HG03066 (cell line): ENCODE measurements around the gene TRPC4AP.

ENCODE experiments used
- ATAC-seq: cut with Tn5 transposase; IDR thresholded peaks from one replicate; pipeline ENCODE4 v1.9.1; 2021; ENCODE audit warnings: low read depth; ENCODE audit not compliant: unreplicated experiment

The TRPC4AP gene

DNA sequence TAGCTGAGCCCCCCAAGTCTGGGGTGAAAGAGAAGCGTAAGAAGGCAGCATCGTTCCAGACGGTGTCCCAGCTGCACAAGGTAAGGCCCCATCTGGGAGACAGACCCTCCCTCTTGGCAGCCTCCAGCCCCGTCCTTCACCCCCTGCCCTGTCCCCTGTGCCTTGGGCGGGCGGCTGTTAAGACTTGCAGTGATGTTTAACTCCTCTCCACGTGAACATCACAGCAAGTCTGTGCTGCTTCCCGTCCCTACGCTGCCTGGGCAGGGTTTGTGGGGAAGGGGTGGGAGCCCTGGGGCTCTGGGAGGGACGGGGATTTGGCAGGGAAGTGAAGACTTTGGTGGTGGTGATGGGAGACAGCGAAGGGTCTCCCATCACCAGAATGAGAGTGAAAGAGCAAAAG lies 102.4 kb downstream of the TRPC4AP start:
- ATAC-seq: no peak

- no peak for ATAC-seq
Observed at GRCh38 chr20:34989670-34990069, 102.9 kb downstream of the TRPC4AP start.

- ATAC-seq: no peak
Observed at GRCh38 chr20:34989118-34989517, 103.5 kb downstream of the TRPC4AP start.

DNA sequence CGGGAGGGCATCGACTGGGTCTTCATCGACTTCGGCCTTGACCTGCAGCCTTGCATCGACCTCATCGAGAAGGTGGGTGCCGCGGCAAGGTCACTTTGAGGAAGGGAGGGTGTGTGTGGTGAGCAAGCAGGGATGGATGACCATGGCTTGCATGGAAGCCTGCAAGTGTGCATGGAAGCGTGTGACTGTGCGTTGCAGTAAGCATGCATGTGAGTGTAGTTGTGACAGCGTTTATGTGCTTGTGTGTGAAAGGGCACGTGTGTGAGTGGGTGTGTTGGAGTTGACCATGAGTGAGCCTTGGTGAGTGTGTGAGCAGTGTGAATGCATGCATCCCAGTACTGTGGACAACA lies 104.4 kb downstream of the TRPC4AP start:
- no peak for ATAC-seq

DNA sequence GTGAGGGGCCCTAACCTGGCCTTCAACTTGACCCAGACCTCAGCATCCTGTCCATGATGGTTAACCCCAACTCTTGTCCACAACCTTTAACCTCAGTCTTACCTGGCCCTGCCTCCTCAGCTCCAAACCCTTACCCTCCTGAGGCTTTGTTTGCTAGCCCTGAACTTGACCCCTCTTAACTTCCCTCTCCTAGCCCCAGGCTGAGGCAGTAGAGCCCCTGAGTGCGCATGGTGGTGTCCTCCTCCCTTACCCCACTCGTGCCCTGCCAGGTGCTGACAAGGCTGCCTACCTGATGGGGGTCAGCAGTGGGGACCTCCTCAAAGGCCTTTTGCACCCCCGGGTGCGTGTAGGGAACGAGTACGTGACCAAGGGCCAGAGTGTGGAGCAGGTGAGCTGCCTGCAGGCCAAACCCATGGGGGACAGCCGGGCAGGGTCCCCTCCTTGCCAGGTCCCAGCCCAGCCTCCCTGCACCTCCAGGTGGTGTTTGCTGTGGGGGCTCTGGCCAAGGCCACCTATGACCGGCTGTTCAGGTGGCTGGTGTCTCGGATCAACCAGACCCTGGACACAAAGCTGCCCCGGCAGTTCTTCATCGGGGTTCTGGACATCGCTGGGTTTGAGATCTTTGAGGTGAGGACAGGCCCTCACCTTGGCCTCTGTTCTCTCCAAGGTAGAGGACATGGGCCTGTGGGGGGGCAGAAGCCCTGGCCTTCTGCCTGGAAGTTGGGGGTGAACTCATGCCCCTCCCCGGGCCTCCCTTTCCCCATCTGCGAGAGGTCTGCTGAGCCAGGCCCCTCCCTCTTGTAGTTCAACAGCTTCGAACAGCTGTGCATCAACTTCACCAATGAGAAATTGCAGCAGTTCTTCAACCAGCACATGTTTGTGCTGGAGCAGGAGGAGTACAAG lies 105.1 kb downstream of the TRPC4AP start:
- no peak for ATAC-seq

DNA sequence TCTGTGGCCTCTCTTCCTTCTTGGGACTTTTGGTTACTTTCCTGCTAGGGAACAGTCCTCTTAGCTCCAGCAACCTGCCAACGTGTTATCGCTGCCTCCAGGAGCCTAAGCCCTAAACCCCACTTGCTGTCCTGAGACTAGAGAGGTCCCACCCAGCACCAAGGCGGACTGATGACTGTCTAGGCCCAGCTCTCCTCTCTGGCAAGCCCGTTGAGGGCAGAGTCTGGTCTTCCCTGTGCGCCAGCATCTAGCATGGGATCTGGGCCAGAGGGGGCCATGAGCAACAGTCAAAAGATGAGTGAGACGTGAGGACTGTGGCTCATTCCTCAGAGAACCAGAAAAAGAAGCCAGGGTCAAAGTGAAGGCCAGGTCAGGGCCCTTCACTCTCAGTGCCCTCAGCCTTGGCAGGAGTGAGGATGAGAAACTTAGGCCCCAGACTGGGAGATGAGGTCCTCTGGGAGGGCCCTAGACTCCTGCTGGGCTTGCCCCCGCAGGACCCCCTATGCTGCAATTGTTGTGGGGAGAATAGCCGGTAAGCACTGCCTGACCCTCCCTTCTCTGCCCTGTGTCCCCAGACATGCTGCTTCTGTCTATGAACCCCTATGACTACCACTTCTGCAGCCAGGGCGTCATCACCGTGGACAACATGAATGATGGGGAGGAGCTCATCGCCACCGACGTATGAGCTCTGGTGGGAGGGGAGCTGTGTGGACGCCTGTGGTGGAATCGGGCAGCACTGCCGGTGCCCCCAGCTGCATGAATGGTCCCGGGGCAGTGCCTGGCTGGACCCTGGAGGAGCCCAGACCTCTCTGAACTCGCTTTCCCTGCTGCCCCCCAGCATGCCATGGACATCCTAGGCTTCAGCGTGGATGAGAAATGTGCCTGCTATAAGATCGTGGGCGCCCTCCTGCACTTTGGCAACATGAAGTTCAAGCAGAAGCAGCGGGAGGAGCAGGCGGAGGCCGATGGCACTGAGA lies 106.0 kb downstream of the TRPC4AP start:
- no peak for ATAC-seq

- no peak for ATAC-seq
Observed at GRCh38 chr20:34985461-34986310, 106.9 kb downstream of the TRPC4AP start.

DNA sequence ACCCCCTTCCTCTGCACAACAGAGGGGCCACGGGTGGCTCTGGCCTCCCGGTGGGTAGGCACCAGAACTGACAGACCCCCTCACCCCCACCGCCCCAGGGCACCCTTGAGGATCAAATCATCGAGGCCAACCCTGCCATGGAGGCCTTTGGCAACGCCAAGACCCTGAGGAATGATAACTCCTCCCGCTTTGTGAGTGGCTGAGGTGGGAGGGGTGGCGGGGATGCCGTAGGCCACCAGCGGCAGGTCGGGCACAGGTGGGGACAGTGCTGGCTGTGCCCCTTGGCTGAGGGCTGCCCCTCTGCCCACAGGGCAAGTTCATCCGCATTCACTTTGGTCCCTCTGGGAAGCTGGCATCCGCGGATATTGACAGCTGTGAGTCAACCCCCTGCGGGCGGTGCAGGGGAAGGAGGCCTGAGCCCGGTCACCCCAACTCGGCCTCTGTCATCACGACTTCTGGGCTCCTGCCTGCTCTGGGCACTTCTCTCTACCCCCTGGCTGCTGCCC lies 107.8 kb downstream of the TRPC4AP start:
- no peak for ATAC-seq

GRCh38 chr20:34983995-34984735 lies 108.4 kb downstream of the TRPC4AP start:
- ATAC-seq: no peak

DNA sequence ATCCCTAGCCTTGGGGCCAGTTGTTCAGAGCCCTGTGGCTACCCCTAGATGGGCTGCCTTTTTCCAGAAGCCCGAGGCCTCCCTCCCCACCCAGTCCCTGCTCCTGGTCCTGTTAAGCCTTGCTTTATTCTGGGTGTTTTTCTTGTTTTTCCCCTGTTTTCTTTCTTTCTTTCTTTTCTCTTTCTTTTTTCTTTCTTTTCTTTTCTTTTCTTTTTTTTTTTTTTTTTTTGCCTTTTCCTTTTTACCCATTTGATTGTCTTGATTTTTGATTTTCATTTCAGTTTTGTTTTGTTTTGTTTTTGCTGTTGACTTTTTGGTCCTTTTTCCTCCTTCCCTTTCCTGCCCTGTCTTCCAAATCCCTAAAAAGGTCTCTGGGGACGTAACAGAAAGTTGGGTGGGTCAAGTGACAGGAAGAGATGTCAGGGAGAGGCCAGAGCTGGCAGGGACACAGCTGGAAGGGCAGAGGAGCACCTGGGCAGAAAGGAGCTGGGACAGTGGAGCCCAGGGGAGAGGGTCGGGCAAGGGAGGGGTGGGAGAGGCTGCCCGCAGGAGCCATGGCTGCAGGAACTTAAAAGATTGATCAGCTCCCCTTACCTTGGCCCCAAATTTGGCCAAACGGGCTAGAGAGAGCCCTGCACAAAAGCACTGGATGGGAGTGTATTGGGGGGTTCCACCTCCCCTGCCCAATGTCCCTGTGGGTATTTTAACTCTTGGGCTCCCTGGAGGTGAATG lies 109.4 kb downstream of the TRPC4AP start:
- no peak for ATAC-seq

DNA sequence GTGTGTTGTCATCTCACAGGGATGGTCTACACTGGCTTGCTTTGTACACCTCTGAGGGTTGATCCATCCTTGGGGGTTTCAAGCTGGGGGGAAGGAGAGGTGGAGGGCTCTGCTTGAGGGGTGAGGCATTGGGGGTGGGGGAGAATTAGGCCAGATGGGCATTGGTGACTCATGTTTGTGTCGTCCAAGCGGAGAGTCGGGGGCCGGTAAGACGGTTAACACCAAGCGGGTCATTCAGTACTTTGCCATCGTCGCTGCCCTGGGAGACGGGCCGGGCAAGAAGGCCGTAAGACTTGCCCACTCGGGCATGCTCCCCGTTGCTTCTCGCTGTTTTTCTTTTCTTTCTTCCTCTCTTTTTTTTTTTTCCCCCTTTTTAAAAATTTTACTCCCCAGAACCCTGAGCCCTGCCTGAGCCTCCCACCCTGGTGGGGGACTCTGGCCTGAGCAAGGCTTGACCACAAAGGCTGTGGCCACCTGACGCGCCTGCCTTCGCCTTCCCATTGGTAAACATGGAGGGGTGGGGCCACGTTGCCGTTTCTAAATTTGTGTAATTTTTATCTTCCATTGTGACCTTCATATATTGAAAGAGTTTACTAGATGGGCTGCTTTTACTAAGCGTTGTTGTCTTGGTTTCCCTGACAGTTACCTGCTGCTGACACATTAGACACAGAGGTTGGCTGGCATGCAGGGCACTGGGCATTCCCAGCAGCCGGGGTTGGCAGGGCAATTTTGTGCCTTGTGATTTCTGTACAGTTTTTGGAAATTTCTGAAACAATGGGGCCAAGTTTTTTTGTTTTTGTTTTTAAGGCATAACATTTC lies 110.1 kb downstream of the TRPC4AP start:
- ATAC-seq: no peak

DNA sequence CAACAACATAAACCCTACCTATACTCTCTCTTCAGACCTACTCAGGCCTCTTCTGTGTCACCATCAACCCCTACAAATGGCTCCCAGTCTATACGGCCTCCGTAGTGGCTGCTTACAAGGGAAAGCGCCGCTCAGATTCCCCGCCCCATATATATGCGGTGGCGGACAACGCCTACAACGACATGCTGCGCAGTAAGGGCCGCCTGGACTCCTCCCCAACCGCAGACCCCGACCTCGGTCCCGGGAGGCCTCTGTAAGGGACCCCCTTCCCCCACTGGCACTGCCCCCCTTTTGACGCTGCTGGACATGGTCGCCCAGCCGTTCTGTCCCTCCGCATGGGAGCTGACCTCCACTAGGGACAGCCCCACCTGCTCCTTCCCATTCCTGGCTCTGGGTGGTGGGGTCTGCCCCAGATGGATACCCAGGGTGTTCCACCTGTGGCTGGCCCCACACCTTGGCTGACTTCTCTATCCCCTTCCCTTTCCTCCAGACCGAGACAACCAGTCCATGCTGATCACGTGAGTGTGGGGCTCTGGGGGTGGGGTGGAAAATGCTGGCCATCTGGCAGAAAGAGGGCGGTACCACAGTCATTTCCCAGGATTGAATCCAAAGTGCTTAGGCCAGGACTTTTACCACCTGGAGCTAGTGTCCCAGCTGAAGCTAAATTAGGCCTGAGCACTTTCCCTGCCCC lies 111.9 kb downstream of the TRPC4AP start:
- ATAC-seq: no peak

DNA sequence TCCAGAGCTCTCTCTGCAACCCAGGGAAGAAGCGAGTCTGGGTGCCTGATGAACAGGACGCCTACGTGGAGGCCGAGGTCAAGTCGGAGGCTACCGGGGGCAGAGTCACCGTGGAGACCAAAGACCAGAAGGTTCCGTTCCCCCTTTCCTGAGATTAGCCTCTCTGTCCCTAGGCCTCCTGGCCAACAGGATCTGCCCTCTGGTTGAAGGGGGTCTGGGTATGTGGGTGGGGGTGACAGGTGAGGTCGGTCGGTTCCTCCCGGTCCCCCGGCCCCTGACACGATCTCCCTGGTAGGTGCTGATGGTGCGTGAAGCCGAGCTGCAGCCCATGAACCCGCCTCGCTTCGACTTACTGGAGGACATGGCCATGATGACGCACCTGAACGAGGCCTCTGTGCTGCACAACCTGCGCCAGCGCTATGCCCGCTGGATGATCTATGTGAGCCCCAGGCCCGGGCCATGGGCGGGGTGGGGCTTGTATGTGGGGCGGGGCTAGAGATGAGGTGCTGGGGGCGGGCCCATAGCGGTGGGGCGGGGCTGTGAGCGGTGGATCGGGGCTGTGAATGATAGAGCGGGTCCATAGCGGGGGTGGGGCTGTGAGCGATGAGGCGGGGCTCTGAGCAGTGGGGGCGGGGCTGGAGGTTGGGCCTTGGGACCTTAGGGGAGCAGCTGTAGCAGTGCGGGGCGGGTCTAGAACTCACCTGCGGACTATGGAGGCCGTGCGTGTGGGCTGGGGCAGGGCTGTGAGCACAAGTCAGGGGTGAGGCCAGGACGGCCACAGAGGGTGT lies 113.0 kb downstream of the TRPC4AP start:
- no peak for ATAC-seq

DNA sequence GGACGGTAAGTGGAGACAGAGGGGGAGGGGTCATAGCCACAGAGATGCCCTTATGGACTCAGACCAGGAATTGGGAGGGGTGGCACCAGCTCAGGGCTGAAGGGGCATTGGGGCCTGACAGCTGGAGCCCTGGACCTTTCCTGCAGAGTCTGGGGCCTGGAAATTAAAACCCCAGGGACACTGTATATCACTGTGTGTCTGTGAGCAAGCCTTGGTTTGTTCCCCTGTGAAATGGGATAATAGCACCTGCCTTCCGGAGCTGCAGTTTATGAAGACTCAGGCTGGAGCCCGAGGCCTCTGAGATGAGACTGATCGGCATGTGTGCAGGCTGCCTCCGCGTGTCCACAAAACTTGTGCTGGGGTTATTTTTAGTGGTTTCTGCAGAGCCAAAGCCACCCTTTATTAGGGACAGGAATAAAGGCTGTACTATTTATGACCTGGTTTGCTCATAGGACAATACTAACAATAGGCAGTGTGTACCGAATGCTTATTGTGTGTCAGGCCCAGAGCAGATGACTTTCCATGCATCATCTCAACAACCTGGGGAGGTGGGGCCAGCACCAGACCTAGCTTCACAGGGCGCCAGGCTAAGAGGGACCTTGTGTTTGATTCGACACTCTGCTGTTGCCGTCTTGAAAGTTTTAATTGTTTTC lies 114.4 kb downstream of the TRPC4AP start:
- no peak for ATAC-seq

- ATAC-seq: no peak
Observed at GRCh38 chr20:34977365-34978091, 115.1 kb downstream of the TRPC4AP start.

GRCh38 chr20:34976286-34976685 lies 116.3 kb downstream of the TRPC4AP start:
- no peak for ATAC-seq
